Esophagus squamous epithelium (tissue), 5 donors: ENCODE measurements around the gene PRKCB. TPM values are rescaled to one million over a fixed set of nuclear protein-coding genes. Genes with fewer than 3 reads are reported as not detected.

Experiments
- DNase-seq: peaks from one replicate; lab custom pipeline; 2025; lab: John Stamatoyannopoulos, UW
- H3K27ac ChIP-seq, 4 donors: fragments of 200-600 bp; sonication (generic); one replicate each; pipeline ENCODE4 v1.5.1; 2016 to 2019; ENCODE audit warnings: mild to moderate bottlenecking in 1 of 4
- H3K27me3 ChIP-seq, 4 donors: fragments of 200-600 bp; sonication (generic); 1 replicate in 3 of 4; 2 replicates in 1 of 4; pipeline versions ENCODE4 v1.5.1 to v1.6.0; 2017 to 2021; ENCODE audit warnings: antibody characterized with exemption in 1 of 4
- H3K36me3 ChIP-seq, 3 donors: fragments of 200-600 bp; sonication (generic); one replicate each; pipeline ENCODE4 v1.5.1; 2016 to 2019
- H3K4me1 ChIP-seq, 3 donors: fragments of 200-600 bp; sonication (generic); one replicate each; pipeline ENCODE4 v1.5.1; 2017 to 2019
- H3K4me3 ChIP-seq, 4 donors: fragments of 200-600 bp; sonication (generic); 1 replicate in 3 of 4; 2 replicates in 1 of 4; pipeline ENCODE4 v1.5.1; 2016 to 2019; ENCODE audit warnings: mild to moderate bottlenecking in 2 of 4, moderate library complexity in 1 of 4
- H3K9me3 ChIP-seq, 3 donors: fragments of 200-600 bp; sonication (generic); one replicate each; pipeline ENCODE4 v1.5.1; 2016 to 2019
- POLR2A ChIP-seq, 4 donors: fragments of 450-650 bp; IDR thresholded peaks; one replicate each; pipeline ENCODE4 v1.6.1; 2017; ENCODE audit warnings: antibody characterized with exemption in 4 of 4, mild to moderate bottlenecking in 4 of 4, moderate library complexity in 3 of 4
- WGBS, 2 donors: methylation state at CpG; one replicate each; pipeline ENCODE4 v1.1.5; 2018; 5-methylcytosine and 5-hydroxymethylcytosine counted together
- intact Hi-C: fragments of 100-400 bp; cut with DNase I; formaldehyde crosslinking; loops from one replicate; pipeline ENCODE4 v1.15.0; 2022
- total RNA-seq, 4 donors: library from RNA; depleted of rRNA; stranded (reverse); fragments of >200 nt; gene quantifications; one replicate each; pipeline ENCODE4 v1.1.0, GENCODE V29; 2016
- TF ChIP-seq, protein P1 (sequence below), 6 experiments: fragments of 450-650 bp in 4 of 6; fragments of 200-600 bp in 2 of 6; sonication (generic) in 2 of 6; IDR thresholded peaks; one replicate each; pipeline ENCODE4 v1.5.1; 2016 to 2019; ENCODE audit warnings: antibody characterized with exemption in 6 of 6, mild to moderate bottlenecking in 4 of 6, moderate library complexity in 4 of 6
- donor health status: DM: yes; HTN: yes; CAD: no.

The PRKCB gene
- total RNA-seq, 4 donors from 2014 or later = 0.38 to 4.0 (median 1.7) TPM

GRCh38 chr16:24156777-24157176 is 321.0 kb downstream of the PRKCB start:
- no peaks in the 10 kb centered on the region for H3K36me3 ChIP-seq
- H3K4me3 ChIP-seq = no peak overlapping the region
- H3K9me3 ChIP-seq = no peaks in the 10 kb centered on the region
- WGBS, 2 donors = 78 to 91% methylated on average over 1 of the region's 1 CpG
- DNase-seq = no peak
- no peaks in the 10 kb centered on the region for H3K27me3 ChIP-seq
- H3K4me1 ChIP-seq = no peaks in the 10 kb centered on the region
- TF ChIP-seq, protein P1, sequence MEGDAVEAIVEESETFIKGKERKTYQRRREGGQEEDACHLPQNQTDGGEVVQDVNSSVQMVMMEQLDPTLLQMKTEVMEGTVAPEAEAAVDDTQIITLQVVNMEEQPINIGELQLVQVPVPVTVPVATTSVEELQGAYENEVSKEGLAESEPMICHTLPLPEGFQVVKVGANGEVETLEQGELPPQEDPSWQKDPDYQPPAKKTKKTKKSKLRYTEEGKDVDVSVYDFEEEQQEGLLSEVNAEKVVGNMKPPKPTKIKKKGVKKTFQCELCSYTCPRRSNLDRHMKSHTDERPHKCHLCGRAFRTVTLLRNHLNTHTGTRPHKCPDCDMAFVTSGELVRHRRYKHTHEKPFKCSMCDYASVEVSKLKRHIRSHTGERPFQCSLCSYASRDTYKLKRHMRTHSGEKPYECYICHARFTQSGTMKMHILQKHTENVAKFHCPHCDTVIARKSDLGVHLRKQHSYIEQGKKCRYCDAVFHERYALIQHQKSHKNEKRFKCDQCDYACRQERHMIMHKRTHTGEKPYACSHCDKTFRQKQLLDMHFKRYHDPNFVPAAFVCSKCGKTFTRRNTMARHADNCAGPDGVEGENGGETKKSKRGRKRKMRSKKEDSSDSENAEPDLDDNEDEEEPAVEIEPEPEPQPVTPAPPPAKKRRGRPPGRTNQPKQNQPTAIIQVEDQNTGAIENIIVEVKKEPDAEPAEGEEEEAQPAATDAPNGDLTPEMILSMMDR (IDR thresholded peaks at IDR 0.05) = no peak
- intact Hi-C loops = no loop called here
- H3K27ac ChIP-seq = no peak overlapping the region

DNA sequence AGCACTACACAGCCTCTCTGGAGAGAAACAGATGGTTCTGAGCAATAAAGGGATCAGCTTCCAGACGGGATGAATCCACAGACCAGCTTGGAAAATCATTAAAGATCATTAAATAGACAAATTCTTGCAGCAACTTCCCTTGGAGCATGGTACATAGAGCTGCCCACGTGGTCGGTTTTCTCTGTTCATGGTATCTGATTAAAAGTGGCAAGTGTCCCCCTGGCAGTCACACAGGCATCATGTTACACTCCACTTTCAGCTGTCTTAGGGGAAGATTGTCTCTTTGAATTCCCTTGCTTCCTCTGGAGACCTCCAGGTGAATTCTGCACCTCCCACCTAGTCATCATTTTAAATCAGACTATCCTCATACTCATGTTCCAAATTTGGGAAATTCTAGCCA is 328.2 kb downstream of the PRKCB start:
- no peak overlapping the region for H3K4me3 ChIP-seq
- WGBS, 2 donors = 20 to 42% methylated on average over 1 to 3 of the region's 3 CpGs
- H3K4me1 ChIP-seq = no peaks in the 10 kb centered on the region
- intact Hi-C loops = no loop called here
- H3K36me3 ChIP-seq = no peaks in the 10 kb centered on the region
- H3K27ac ChIP-seq = no peak overlapping the region
- H3K27me3 ChIP-seq = no peaks in the 10 kb centered on the region
- no peak for TF ChIP-seq POLR2A (IDR thresholded peaks at IDR 0.05)
- TF ChIP-seq, protein P1 (IDR thresholded peaks at IDR 0.05) = no peak
- DNase-seq = no peak
- no peaks in the 10 kb centered on the region for H3K9me3 ChIP-seq

GRCh38 chr16:24164416-24164815 is 328.6 kb downstream of the PRKCB start:
- H3K4me1 ChIP-seq = no peaks in the 10 kb centered on the region
- H3K4me3 ChIP-seq = no peak overlapping the region
- TF ChIP-seq, protein P1 (IDR thresholded peaks at IDR 0.05) = no peak
- no peak for TF ChIP-seq POLR2A (IDR thresholded peaks at IDR 0.05)
- 51 to 55% methylated on average over 8 of the region's 8 CpGs for WGBS, 2 donors
- intact Hi-C loops = no loop called here
- DNase-seq = no peak
- H3K27ac ChIP-seq = no peak overlapping the region
- no peaks in the 10 kb centered on the region for H3K27me3 ChIP-seq
- no peaks in the 10 kb centered on the region for H3K36me3 ChIP-seq
- no peaks in the 10 kb centered on the region for H3K9me3 ChIP-seq

DNA sequence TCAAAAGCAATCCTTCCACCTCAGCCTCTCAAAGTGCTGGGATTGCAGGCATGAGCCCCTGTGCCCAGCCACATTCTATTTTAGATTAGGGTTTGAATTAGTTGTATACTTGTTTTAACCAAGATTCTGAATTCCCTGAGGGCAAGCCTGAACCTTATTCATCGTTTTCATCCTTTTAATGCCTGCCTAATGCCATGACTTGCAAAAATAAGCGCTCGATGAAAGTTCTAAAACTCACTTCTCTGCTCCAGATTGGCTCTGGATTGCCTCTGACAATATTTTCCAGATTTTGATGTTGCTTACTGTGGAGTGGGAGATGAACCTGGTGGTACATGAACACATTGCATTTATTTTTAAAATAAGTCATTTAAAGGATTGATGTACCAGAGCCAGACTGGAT is 329.5 kb downstream of the PRKCB start:
- H3K27me3 ChIP-seq = no peaks in the 10 kb centered on the region
- TF ChIP-seq, protein P1 (IDR thresholded peaks at IDR 0.05) = no peak
- TF ChIP-seq POLR2A (IDR thresholded peaks at IDR 0.05) = no peak
- DNase-seq = no peak
- WGBS, 2 donors = 31 to 50% methylated on average over 3 of the region's 3 CpGs
- intact Hi-C loops = no loop called here
- H3K9me3 ChIP-seq = no peaks in the 10 kb centered on the region
- no peak overlapping the region for H3K4me3 ChIP-seq
- H3K36me3 ChIP-seq = no peaks in the 10 kb centered on the region
- no peaks in the 10 kb centered on the region for H3K4me1 ChIP-seq
- no peak overlapping the region for H3K27ac ChIP-seq

- no peak overlapping the region for H3K4me3 ChIP-seq
- DNase-seq = no peak
- no peaks in the 10 kb centered on the region for H3K9me3 ChIP-seq
- WGBS, 2 donors = 74% methylated on average over 9 of the region's 9 CpGs
- TF ChIP-seq POLR2A (IDR thresholded peaks at IDR 0.05) = no peak
- intact Hi-C loops = no loop called here
- no peaks in the 10 kb centered on the region for H3K36me3 ChIP-seq
- H3K4me1 ChIP-seq = no peaks in the 10 kb centered on the region
- H3K27me3 ChIP-seq = no peaks in the 10 kb centered on the region
- H3K27ac ChIP-seq = no peak overlapping the region
Measured at GRCh38 chr16:24166661-24167528, 331.1 kb downstream of the PRKCB start.
